GM19397 (cell line): ENCODE data around the gene TMEM184A.

Experiments
- ATAC-seq: cut with Tn5 transposase; IDR thresholded peaks from one replicate; pipeline ENCODE4 v1.9.1; 2021; ENCODE audit warnings: mild to moderate bottlenecking, moderate library complexity; ENCODE audit not compliant: unreplicated experiment

Gene TMEM184A

GRCh38 chr7:1555813-1556543, at the start of gene TMEM184A:
Gene TMEM184A, minus strand, starts transcription at chr7:1556205. Its CDS starts 721 bp downstream, at chr7:1555484.
- no peak for ATAC-seq

- ATAC-seq: no peak
Observed at GRCh38 chr7:1604383-1604782, 48.4 kb upstream of the TMEM184A start.

- ATAC-seq: no peak
Observed at GRCh38 chr7:1603346-1604225, 47.6 kb upstream of the TMEM184A start.

- ATAC-seq: no peak
Observed at GRCh38 chr7:1602386-1602785, 46.4 kb upstream of the TMEM184A start.

GRCh38 chr7:1601956-1602355, 46.0 kb upstream of the TMEM184A start:
- no peak for ATAC-seq

GRCh38 chr7:1599640-1600395, 43.8 kb upstream of the TMEM184A start:
- no peak for ATAC-seq

- no peak for ATAC-seq
Observed at GRCh38 chr7:1598961-1599639, 43.1 kb upstream of the TMEM184A start.

- no peak for ATAC-seq
Observed at GRCh38 chr7:1598286-1598685, 42.3 kb upstream of the TMEM184A start.

- no peak for ATAC-seq
Observed at GRCh38 chr7:1597791-1598190, 41.8 kb upstream of the TMEM184A start.

GRCh38 chr7:1597066-1597760, 41.2 kb upstream of the TMEM184A start:
- no peak for ATAC-seq

GRCh38 chr7:1596181-1597043, 40.4 kb upstream of the TMEM184A start:
- no peak for ATAC-seq

GRCh38 chr7:1595636-1596035, 39.6 kb upstream of the TMEM184A start:
- no peak for ATAC-seq

- no peak for ATAC-seq
Observed at GRCh38 chr7:1595027-1595426, 39.0 kb upstream of the TMEM184A start.

- ATAC-seq: no peak
Observed at GRCh38 chr7:1593904-1594421, 38.0 kb upstream of the TMEM184A start.

GRCh38 chr7:1593091-1593866, 37.3 kb upstream of the TMEM184A start:
- ATAC-seq: no peak

GRCh38 chr7:1592299-1592871, 36.4 kb upstream of the TMEM184A start:
- no peak for ATAC-seq

- ATAC-seq: no peak
Observed at GRCh38 chr7:1591876-1592275, 35.9 kb upstream of the TMEM184A start.

GRCh38 chr7:1591396-1591795, 35.4 kb upstream of the TMEM184A start:
- no peak for ATAC-seq
